ENCODE measurements around the gene WDR93. TPM values are rescaled to one million over a fixed set of nuclear protein-coding genes. Genes with fewer than 3 reads are reported as not detected.

WDR93 gene
- total RNA-seq, 1 donor from 2014 or later: 0.16 TPM

- H3K4me3 Mint-ChIP-seq: no peak overlapping the region
- ATAC-seq (ENCODE audit: low read depth) (no peak), DNase-seq (no peak)
- no peaks in the 10 kb centered on the region for H3K36me3 Mint-ChIP-seq (ENCODE audit: low read depth)
- H3K4me1 Mint-ChIP-seq: peaks cover 3% of the 10 kb centered on the region
- H3K27me3 Mint-ChIP-seq: no peaks in the 10 kb centered on the region
- ChIA-PET POLR2A (interaction anchor here (1.1 to 2.0 kb wide), 3 partner anchors 20 to 113 kb away, joined by 4 to 9 read pairs (median 4); no protein-coding TSS in a partner anchor), CTCF (interaction anchor here (1.0 to 7.8 kb wide), 13 partner anchors 9 to 324 kb away, joined by 3 to 219 read pairs (median 7); partner anchors contain the start of genes AP3S2 and MESP1)
- no peak for TF ChIP-seq CTCF (IDR thresholded peaks at IDR 0.05)
- intact Hi-C loops (cut with micrococcal nuclease): loop anchor here (2.0 to 5.0 kb wide), 2 partner anchors 310 to 325 kb away; no protein-coding TSS in a partner anchor
- no peak overlapping the region for H3K27ac Mint-ChIP-seq
- no peaks in the 10 kb centered on the region for H3K9me3 Mint-ChIP-seq
Measured at GRCh38 chr15:89761929-89762328, 71.3 kb downstream of the WDR93 start.

- no peak for TF ChIP-seq CTCF (IDR thresholded peaks at IDR 0.05)
- intact Hi-C loops (cut with micrococcal nuclease): no loop called here
- Mint-ChIP-seq H3K9me3 (no peaks in the 10 kb centered on the region), H3K4me3 (no peak overlapping the region), H3K36me3 (ENCODE audit: low read depth) (no peaks in the 10 kb centered on the region), H3K4me1 (peaks cover 3% of the 10 kb centered on the region), H3K27ac (no peak overlapping the region), H3K27me3 (no peaks in the 10 kb centered on the region)
- DNase-seq: no peak
- ChIA-PET POLR2A (no interaction called here), CTCF (no interaction called here)
- no peak for ATAC-seq (ENCODE audit: low read depth)
Measured at GRCh38 chr15:89765694-89766093, 75.1 kb downstream of the WDR93 start.

GRCh38 chr15:89766357-89767311 lies 76.0 kb downstream of the WDR93 start:
- DNase-seq: no peak
- CTCF ChIA-PET: no interaction called here
- no peak for TF ChIP-seq CTCF (IDR thresholded peaks at IDR 0.05)
- Mint-ChIP-seq H3K4me3 (no peak overlapping the region), H3K36me3 (ENCODE audit: low read depth) (no peaks in the 10 kb centered on the region), H3K9me3 (no peaks in the 10 kb centered on the region), H3K4me1 (no peaks in the 10 kb centered on the region), H3K27me3 (no peaks in the 10 kb centered on the region), H3K27ac (no peak overlapping the region)
- intact Hi-C loops (cut with micrococcal nuclease): no loop called here
- POLR2A ChIA-PET: no interaction called here
- ATAC-seq (ENCODE audit: low read depth): no peak

GRCh38 chr15:89767411-89767915 lies 76.9 kb downstream of the WDR93 start:
- intact Hi-C loops (cut with micrococcal nuclease): no loop called here
- ChIA-PET POLR2A (no interaction called here), CTCF (interaction anchor here (1.1 kb wide), 1 partner anchor 107 kb away, joined by 9 read pairs; no protein-coding TSS in a partner anchor)
- DNase-seq: no peak
- Mint-ChIP-seq H3K9me3 (no peaks in the 10 kb centered on the region), H3K27ac (no peak overlapping the region), H3K4me1 (no peaks in the 10 kb centered on the region), H3K4me3 (no peak overlapping the region), H3K36me3 (ENCODE audit: low read depth) (no peaks in the 10 kb centered on the region), H3K27me3 (no peaks in the 10 kb centered on the region)
- no peak for ATAC-seq (ENCODE audit: low read depth)
- TF ChIP-seq CTCF (IDR thresholded peaks at IDR 0.05): no peak

- Mint-ChIP-seq H3K36me3 (ENCODE audit: low read depth) (no peaks in the 10 kb centered on the region), H3K27me3 (no peaks in the 10 kb centered on the region), H3K4me3 (no peak overlapping the region), H3K27ac (no peak overlapping the region), H3K9me3 (no peaks in the 10 kb centered on the region), H3K4me1 (no peaks in the 10 kb centered on the region)
- no peak for TF ChIP-seq CTCF (IDR thresholded peaks at IDR 0.05)
- DNase-seq (no peak), ATAC-seq (ENCODE audit: low read depth) (no peak)
- ChIA-PET POLR2A (no interaction called here), CTCF (interaction anchor here (1.1 kb wide), 1 partner anchor 107 kb away, joined by 9 read pairs; no protein-coding TSS in a partner anchor)
- intact Hi-C loops (cut with micrococcal nuclease): no loop called here
Measured at GRCh38 chr15:89768071-89768500, 77.5 kb downstream of the WDR93 start.

All from activated B cell treated with CpG ODN at 0.5 μM for 24 hours (primary cell).